H9 (cell line): Measurements from ENCODE around the gene PTCH1. TPM values are rescaled to one million over a fixed set of nuclear protein-coding genes. Genes with fewer than 3 reads are reported as not detected.

Source experiments
- DNase-seq: peaks from one replicate; pipeline ENCODE4 v3.0.0-alpha.2; 2017
- H2AFZ ChIP-seq: one replicate; pipeline ENCODE4 v1.6.1; 2013; ENCODE audit warnings: mild to moderate bottlenecking, low read length, control low read depth, moderate library complexity
- H2AK5ac ChIP-seq: 2 replicates; pipeline ENCODE4 v1.6.1; 2013; ENCODE audit warnings: low read length, control low read depth, mixed read lengths; ENCODE audit not compliant: insufficient read length
- H2BK120ac ChIP-seq: one replicate; pipeline ENCODE4 v1.6.1; 2013; ENCODE audit warnings: low read depth, mild to moderate bottlenecking, low read length, control low read depth, inconsistent platforms; ENCODE audit not compliant: poor library complexity, severe bottlenecking
- H2BK12ac ChIP-seq: 2 replicates; pipeline ENCODE4 v1.6.1; 2013; ENCODE audit warnings: low read length, control low read depth, mixed read lengths, low read depth; ENCODE audit not compliant: insufficient read length
- H2BK15ac ChIP-seq: 2 replicates; pipeline ENCODE4 v1.6.1; 2013; ENCODE audit warnings: low read depth, low read length, control low read depth
- H2BK20ac ChIP-seq: one replicate; pipeline ENCODE4 v1.6.1; 2013; ENCODE audit warnings: low read depth, mild to moderate bottlenecking, low read length, control low read depth, inconsistent platforms; ENCODE audit not compliant: poor library complexity, severe bottlenecking
- H2BK5ac ChIP-seq: 2 replicates; pipeline ENCODE4 v1.6.1; 2013; ENCODE audit warnings: low read length, control low read depth, mixed read lengths; ENCODE audit not compliant: insufficient read length
- H3K14ac ChIP-seq: 2 replicates; pipeline ENCODE4 v1.6.1; 2013; ENCODE audit warnings: low read length, control low read depth; ENCODE audit not compliant: insufficient read depth
- H3K18ac ChIP-seq: 2 replicates; pipeline ENCODE4 v1.6.1; 2013; ENCODE audit warnings: low read depth, mild to moderate bottlenecking, mixed read lengths, low read length, control low read depth; ENCODE audit not compliant: insufficient read length
- H3K23ac ChIP-seq: 2 replicates; pipeline ENCODE4 v1.6.1; 2013; ENCODE audit warnings: low read length, control low read depth, mixed read lengths, low read depth; ENCODE audit not compliant: insufficient read length
- H3K23me2 ChIP-seq: 2 replicates; pipeline ENCODE4 v1.6.1; 2013; ENCODE audit warnings: low read depth, mild to moderate bottlenecking, mixed read lengths, low read length, control low read depth; ENCODE audit not compliant: insufficient read length, poor library complexity, severe bottlenecking
- H3K27ac ChIP-seq: 2 replicates; pipeline ENCODE4 v1.5.1; 2013; ENCODE audit warnings: low read length, control low read depth, mixed read lengths, low read depth; ENCODE audit not compliant: insufficient read length
- H3K27me3 ChIP-seq: 2 replicates; pipeline ENCODE4 v1.6.1; 2013; ENCODE audit warnings: low read length, control low read depth, inconsistent platforms; ENCODE audit not compliant: insufficient read depth
- H3K4ac ChIP-seq: 2 replicates; pipeline ENCODE4 v1.6.1; 2013; ENCODE audit warnings: low read depth, mild to moderate bottlenecking, control low read depth, inconsistent platforms, low read length, moderate library complexity
- H3K4me1 ChIP-seq: 2 replicates; pipeline ENCODE4 v1.6.1; 2013; ENCODE audit warnings: low read length, control low read depth, inconsistent platforms; ENCODE audit not compliant: insufficient read depth
- H3K4me2 ChIP-seq: 2 replicates; pipeline ENCODE4 v1.6.1; 2013; ENCODE audit warnings: low read length, control low read depth, mixed read lengths; ENCODE audit not compliant: insufficient read length, insufficient read depth
- H3K56ac ChIP-seq: 2 replicates; pipeline ENCODE4 v1.6.1; 2013; ENCODE audit warnings: low read depth, mild to moderate bottlenecking, mixed read lengths, low read length, control low read depth; ENCODE audit not compliant: insufficient read length
- H3K79me1 ChIP-seq: 2 replicates; pipeline ENCODE4 v1.6.1; 2013; ENCODE audit warnings: low read depth, mild to moderate bottlenecking, moderate library complexity, low read length, control low read depth, inconsistent platforms; ENCODE audit not compliant: insufficient read depth, poor library complexity, severe bottlenecking
- H3K79me2 ChIP-seq: 2 replicates; pipeline ENCODE4 v1.6.1; 2013; ENCODE audit warnings: low read length, control low read depth, inconsistent platforms; ENCODE audit not compliant: insufficient read depth
- H3K9ac ChIP-seq: 2 replicates; pipeline ENCODE4 v1.6.1; 2013; ENCODE audit warnings: low read length, control low read depth, mixed read lengths; ENCODE audit not compliant: insufficient read length; ENCODE audit errors: extremely low read depth
- H3K9me3 ChIP-seq: one replicate; pipeline ENCODE4 v1.6.1; 2013; ENCODE audit warnings: low read depth, low read length, inconsistent platforms; ENCODE audit not compliant: control insufficient read depth
- H3T11ph ChIP-seq: one replicate; pipeline ENCODE4 v1.6.1; 2013; ENCODE audit warnings: mild to moderate bottlenecking, low read length, control low read depth, inconsistent platforms
- H4K20me1 ChIP-seq: one replicate; pipeline ENCODE4 v1.6.1; 2013; ENCODE audit not compliant: control insufficient read depth, insufficient read length, insufficient read depth
- H4K5ac ChIP-seq: 2 replicates; pipeline ENCODE4 v1.6.1; 2013; ENCODE audit warnings: low read depth, mild to moderate bottlenecking, mixed read lengths, low read length, control low read depth; ENCODE audit not compliant: insufficient read length
- H4K8ac ChIP-seq: replicated peaks from 2 replicates; pipeline ENCODE4 v1.6.1; 2013; ENCODE audit warnings: low read length, control low read depth, mixed read lengths, low read depth; ENCODE audit not compliant: insufficient read length
- H4K91ac ChIP-seq: 2 replicates; pipeline ENCODE4 v1.6.1; 2013; ENCODE audit warnings: low read depth, mild to moderate bottlenecking, moderate library complexity, mixed read lengths, low read length, control low read depth; ENCODE audit not compliant: insufficient read length
- H3K27ac Mint-ChIP-seq, 3 experiments: 2 replicates in 2 of 3; 3 replicates in 1 of 3; pipeline ENCODE4 v1.8.0; 2020 to 2021; ENCODE audit warnings: mixed read lengths in 3 of 3, mild to moderate bottlenecking in 1 of 3, moderate library complexity in 1 of 3
- H3K27me3 Mint-ChIP-seq: 2 replicates; pipeline ENCODE4 v1.8.0; 2021; ENCODE audit warnings: low read depth, mild to moderate bottlenecking, moderate library complexity, mixed read lengths
- H3K36me3 Mint-ChIP-seq, 3 experiments: 2 replicates in 2 of 3; 3 replicates in 1 of 3; pipeline ENCODE4 v1.8.0; 2020 to 2021; ENCODE audit warnings: low read depth in 3 of 3, mixed read lengths in 3 of 3; ENCODE audit not compliant: insufficient read depth in 1 of 3
- H3K4me1 Mint-ChIP-seq, 2 experiments: 2 replicates each; pipeline ENCODE4 v1.8.0; 2020; ENCODE audit warnings: mixed read lengths in 2 of 2
- H3K4me3 Mint-ChIP-seq, 2 experiments: 2 replicates in 1 of 2; 3 replicates in 1 of 2; pipeline ENCODE4 v1.8.0; 2020 to 2021; ENCODE audit warnings: mild to moderate bottlenecking in 2 of 2, mixed read lengths in 2 of 2, moderate library complexity in 1 of 2
- H3K9me3 Mint-ChIP-seq, 2 experiments: 2 replicates in 1 of 2; 3 replicates in 1 of 2; pipeline ENCODE4 v1.8.0; 2020; ENCODE audit warnings: mild to moderate bottlenecking in 2 of 2, mixed read lengths in 2 of 2, moderate library complexity in 1 of 2
- WGBS: extraction: QIAGEN DNeasy Blood & Tissue Kit; methylation state at CpG from one replicate; pipeline ENCODE4 v1.1.7; 2013; ENCODE audit warnings: missing lambda C conversion rate, low lambda C conversion rate, mixed read lengths; ENCODE audit not compliant: insufficient read length; ENCODE audit errors: extremely low coverage; 5-methylcytosine and 5-hydroxymethylcytosine counted together
- total RNA-seq: library from RNA; stranded (reverse); gene quantifications from 2 replicates; pipeline ENCODE4 v1.2.1, GENCODE V29; 2021
- TF ChIP-seq, protein P1 (sequence below): fragments of 200-600 bp; sonication (generic); conservative IDR thresholded peaks from 3 replicates; pipeline ENCODE4 v1.8.0; 2021; ENCODE audit warnings: antibody characterized with exemption, mild to moderate bottlenecking

Gene PTCH1
- total RNA-seq, 1 experiment from 2014 or later, result 9.1 TPM

DNA sequence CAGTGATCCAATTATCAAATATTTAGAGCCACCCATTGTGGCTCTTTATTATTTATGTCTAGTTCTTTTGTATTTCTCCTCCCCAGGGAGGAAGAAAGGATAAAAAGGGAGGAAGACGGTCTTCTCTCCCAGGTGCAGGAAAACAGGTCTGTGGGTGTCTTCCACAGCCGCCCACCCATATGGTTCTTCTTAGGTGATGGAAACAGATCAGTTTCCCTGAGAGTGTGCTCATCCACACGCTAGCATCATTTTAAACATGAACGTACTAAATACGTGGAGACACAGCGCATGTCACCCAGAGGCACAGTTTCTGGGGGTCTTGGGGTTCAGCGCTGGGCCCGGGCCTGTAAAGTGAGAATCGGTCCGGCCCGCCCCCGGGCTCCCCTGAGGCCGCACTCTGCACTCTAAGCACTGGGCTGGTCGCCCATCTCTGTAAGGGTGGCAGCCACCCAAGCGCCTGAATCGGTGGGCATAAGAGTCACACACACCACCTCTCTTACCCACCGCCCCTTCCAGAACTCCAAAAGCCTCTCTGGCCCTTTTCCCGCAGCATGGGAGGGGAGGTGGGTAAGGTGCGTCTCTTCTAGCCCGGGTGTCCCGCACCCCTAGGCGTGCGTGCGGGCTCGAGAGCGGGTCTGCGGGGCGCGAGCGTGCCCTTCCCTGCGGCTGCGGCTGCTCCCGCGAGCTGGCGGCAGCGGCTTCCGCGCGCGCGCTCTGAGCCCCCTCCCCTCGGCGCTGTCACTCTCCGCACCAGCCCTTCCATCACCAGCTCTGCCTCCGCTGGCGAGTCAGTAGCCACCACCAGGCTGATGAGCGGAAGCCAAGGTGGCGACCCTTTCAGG is 1.3 kb downstream of the PTCH1 start:
- Histone ChIP-seq H3K56ac (no peak overlapping the region), H4K5ac (no peak overlapping the region), H3K9ac (no peak overlapping the region), H2BK15ac (no peak overlapping the region), H3K14ac (no peak overlapping the region), H3K23ac (no peak overlapping the region), H3K79me1 (no peaks in the 10 kb centered on the region), H3K4ac (no peak overlapping the region), H4K91ac (no peak overlapping the region), H3K23me2 (peaks cover 28% of the 10 kb centered on the region), H3K27ac (no peak overlapping the region), H3K4me2 (peak overlapping the region; percentile 60), H3K27me3 (peaks cover 51% of the 10 kb centered on the region), H2BK5ac (no peak overlapping the region), H2BK20ac (no peak overlapping the region), H2BK12ac (no peak overlapping the region), H2BK120ac (no peak overlapping the region), H4K20me1 (no peaks in the 10 kb centered on the region), H3K18ac (no peak overlapping the region), H2AK5ac (no peak overlapping the region), H3T11ph (no peak overlapping the region), H3K9me3 (no peaks in the 10 kb centered on the region), H4K8ac (no peak overlapping the region), H3K4me1 (peaks cover 5% of the 10 kb centered on the region; the same call in 1 of the 2 replicates), H2AFZ (no peak overlapping the region), H3K79me2 (no peaks in the 10 kb centered on the region)
- Mint-ChIP-seq H3K27me3 (peaks cover 90% of the 10 kb centered on the region), H3K4me3 (peak overlapping the region; percentile 51 to 77), H3K27ac (no peak overlapping the region), H3K36me3 (no peaks in the 10 kb centered on the region; a peak in 2 of 7 replicates), H3K9me3 (peaks cover 0 to 7% of the 10 kb centered on the region in 2 experiments; a peak in 1 of 5 replicates), H3K4me1 (peaks cover 48 to 53% of the 10 kb centered on the region in 2 experiments)
- WGBS, result no CpG with 5 or more reads among the region's 48 CpGs
- TF ChIP-seq, protein P1, sequence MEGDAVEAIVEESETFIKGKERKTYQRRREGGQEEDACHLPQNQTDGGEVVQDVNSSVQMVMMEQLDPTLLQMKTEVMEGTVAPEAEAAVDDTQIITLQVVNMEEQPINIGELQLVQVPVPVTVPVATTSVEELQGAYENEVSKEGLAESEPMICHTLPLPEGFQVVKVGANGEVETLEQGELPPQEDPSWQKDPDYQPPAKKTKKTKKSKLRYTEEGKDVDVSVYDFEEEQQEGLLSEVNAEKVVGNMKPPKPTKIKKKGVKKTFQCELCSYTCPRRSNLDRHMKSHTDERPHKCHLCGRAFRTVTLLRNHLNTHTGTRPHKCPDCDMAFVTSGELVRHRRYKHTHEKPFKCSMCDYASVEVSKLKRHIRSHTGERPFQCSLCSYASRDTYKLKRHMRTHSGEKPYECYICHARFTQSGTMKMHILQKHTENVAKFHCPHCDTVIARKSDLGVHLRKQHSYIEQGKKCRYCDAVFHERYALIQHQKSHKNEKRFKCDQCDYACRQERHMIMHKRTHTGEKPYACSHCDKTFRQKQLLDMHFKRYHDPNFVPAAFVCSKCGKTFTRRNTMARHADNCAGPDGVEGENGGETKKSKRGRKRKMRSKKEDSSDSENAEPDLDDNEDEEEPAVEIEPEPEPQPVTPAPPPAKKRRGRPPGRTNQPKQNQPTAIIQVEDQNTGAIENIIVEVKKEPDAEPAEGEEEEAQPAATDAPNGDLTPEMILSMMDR, result no peak
- DNase-seq, result peak; percentile 60
